Stimulated activated CD8-positive, alpha-beta memory T cell treated with anti-CD3 and anti-CD28 coated beads, Interleukin-4, amount 100 ng/mL, for 1 hour (primary cell): ENCODE results near the gene N4BP2.
A peak's percentile ranks its signal among the peaks of the same experiment; 100 is the strongest.

ENCODE experiments used
- DNase-seq, 2 donors: peaks; one replicate each; pipeline ENCODE4 v3.0.0-alpha.2; 2020; ENCODE audit warnings: low read depth in 2 of 2, low spot score in 1 of 2

The N4BP2 gene

GRCh38 chr4:40190465-40190864, 133.8 kb downstream of the N4BP2 start:
- DNase-seq = no peak

GRCh38 chr4:40190880-40191815, 134.5 kb downstream of the N4BP2 start:
- DNase-seq = no peak

GRCh38 chr4:40192114-40193015, 135.7 kb downstream of the N4BP2 start:
- DNase-seq = no peak

- DNase-seq = no peak
Observed at GRCh38 chr4:40193016-40193571, 136.4 kb downstream of the N4BP2 start.

- no peak for DNase-seq
Observed at GRCh38 chr4:40193578-40193977, 136.9 kb downstream of the N4BP2 start.

GRCh38 chr4:40194602-40195161, 138.0 kb downstream of the N4BP2 start:
- no peak for DNase-seq

GRCh38 chr4:40195182-40196177, 138.8 kb downstream of the N4BP2 start:
- DNase-seq = no peak

GRCh38 chr4:40196272-40196671, 139.6 kb downstream of the N4BP2 start:
- DNase-seq = no peak

- peak; percentile 44 to 56 for DNase-seq
Observed at GRCh38 chr4:40196724-40197281, 140.2 kb downstream of the N4BP2 start, which contains the start of gene RHOH. Gene RHOH (plus strand): TSS chr4:40197031. CDS start chr4:40243387, 46,356 bp downstream.

- no peak for DNase-seq
Observed at GRCh38 chr4:40197879-40198689, 141.4 kb downstream of the N4BP2 start.

- no peak for DNase-seq
Observed at GRCh38 chr4:40199179-40199670, 142.6 kb downstream of the N4BP2 start.

- no peak for DNase-seq
Observed at GRCh38 chr4:40199999-40200874, 143.6 kb downstream of the N4BP2 start.

GRCh38 chr4:40200875-40201801, 144.5 kb downstream of the N4BP2 start:
- DNase-seq = no peak

GRCh38 chr4:40201898-40202297, 145.2 kb downstream of the N4BP2 start:
- no peak for DNase-seq

GRCh38 chr4:40202474-40202873, 145.8 kb downstream of the N4BP2 start:
- no peak for DNase-seq

- DNase-seq = no peak
Observed at GRCh38 chr4:40204507-40205258, 148.0 kb downstream of the N4BP2 start.
